ENCODE data around the gene CACNA1H. TPM values are rescaled to one million over a fixed set of nuclear protein-coding genes. Genes with fewer than 3 reads are reported as not detected.

Gene CACNA1H
- total RNA-seq, 1 donor from 2014 or later: 4.1 TPM

GRCh38 chr16:1168837-1169236 is 15.9 kb downstream of the CACNA1H start:
- no peak for DNase-seq (ENCODE audit: low spot score)
- intact Hi-C loops (cut with DNase I): no loop called here
- ATAC-seq: no peak

- intact Hi-C loops (cut with DNase I): no loop called here
- peak; percentile 26 for ATAC-seq
- DNase-seq (ENCODE audit: low spot score): no peak
These were observed 16.6 kb downstream of the CACNA1H start for GRCh38 chr16:1169285-1170075.

GRCh38 chr16:1170076-1170418 is 17.1 kb downstream of the CACNA1H start:
- intact Hi-C loops (cut with DNase I): no loop called here
- DNase-seq (ENCODE audit: low spot score): no peak
- no peak for ATAC-seq

DNA sequence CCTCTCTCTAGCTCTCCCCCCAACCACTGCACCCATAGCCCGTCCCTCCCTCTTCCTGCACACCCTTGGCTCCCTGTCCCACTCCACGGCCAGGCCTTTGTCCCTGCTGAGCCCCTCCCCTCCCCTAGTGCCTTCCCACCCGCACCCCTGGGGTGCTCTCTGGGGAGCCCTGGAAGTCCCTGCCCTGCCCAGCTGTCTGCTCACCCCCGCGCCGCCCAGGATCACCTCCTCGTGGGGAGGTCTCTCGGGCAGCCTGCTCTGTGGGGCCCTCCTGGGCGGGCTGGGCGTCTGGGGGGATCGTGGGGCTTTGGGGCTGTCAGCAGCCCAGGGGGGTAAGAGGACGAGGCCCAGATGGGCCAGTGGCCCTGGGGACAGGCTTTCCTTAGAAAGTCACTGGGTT is 18.1 kb downstream of the CACNA1H start:
- DNase-seq (ENCODE audit: low spot score): no peak
- ATAC-seq: no peak
- intact Hi-C loops (cut with DNase I): no loop called here

DNA sequence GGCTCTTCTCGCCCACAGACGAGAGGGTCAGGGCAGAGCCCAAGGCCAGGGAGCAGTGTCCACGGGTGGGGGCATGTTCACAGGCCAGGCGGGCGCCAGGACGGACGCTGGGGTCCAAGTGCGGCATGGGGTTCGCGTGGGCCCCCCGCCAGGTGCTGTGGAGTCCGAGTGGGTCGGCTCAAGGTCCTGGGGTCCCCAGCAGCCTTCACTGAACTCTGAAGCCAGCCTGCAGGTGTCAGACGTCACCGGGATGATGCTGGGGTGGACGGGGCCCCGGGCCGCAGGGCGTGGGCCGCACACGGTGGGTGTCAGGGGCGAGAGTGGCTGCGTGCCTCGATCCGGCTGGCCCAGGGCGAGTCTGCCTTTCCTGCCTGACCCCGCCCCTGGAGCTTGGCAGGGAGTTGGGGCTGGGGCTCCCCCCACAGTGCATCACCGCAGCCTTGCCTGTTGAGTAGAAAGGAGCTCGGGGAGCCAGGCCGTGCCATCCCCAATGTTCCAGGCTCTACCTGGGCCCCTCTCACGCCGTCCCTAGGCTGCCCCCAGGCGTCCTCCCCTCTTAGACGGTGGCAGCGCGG is 19.0 kb downstream of the CACNA1H start:
- intact Hi-C loops (cut with DNase I): no loop called here
- DNase-seq (ENCODE audit: low spot score) (no peak), ATAC-seq (no peak)

DNA sequence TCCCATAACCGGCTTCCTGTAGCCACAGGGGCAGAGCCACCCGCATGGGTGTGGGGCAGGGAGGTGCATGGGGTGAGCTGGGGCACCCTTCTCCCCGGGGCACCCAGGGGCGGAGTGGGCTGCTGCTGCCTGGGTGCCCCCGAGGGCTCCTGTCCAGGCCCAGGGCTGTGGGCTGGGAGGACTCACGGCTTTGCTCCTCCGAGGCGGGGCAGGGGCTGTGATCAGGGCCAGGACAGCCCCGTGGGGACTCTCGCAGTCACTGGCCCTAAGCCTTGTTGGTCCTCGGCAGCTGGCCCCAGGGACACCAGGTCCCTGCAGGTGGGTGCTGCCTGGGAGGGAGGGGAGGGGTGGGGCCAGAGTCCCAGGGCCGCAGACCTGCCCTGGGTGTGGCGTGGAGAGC is 19.7 kb downstream of the CACNA1H start:
- DNase-seq (ENCODE audit: low spot score): no peak
- intact Hi-C loops (cut with DNase I): no loop called here
- ATAC-seq: no peak

GRCh38 chr16:1173788-1174451 is 21.0 kb downstream of the CACNA1H start:
- no peak for ATAC-seq
- DNase-seq (ENCODE audit: low spot score): no peak
- intact Hi-C loops (cut with DNase I): no loop called here

DNA sequence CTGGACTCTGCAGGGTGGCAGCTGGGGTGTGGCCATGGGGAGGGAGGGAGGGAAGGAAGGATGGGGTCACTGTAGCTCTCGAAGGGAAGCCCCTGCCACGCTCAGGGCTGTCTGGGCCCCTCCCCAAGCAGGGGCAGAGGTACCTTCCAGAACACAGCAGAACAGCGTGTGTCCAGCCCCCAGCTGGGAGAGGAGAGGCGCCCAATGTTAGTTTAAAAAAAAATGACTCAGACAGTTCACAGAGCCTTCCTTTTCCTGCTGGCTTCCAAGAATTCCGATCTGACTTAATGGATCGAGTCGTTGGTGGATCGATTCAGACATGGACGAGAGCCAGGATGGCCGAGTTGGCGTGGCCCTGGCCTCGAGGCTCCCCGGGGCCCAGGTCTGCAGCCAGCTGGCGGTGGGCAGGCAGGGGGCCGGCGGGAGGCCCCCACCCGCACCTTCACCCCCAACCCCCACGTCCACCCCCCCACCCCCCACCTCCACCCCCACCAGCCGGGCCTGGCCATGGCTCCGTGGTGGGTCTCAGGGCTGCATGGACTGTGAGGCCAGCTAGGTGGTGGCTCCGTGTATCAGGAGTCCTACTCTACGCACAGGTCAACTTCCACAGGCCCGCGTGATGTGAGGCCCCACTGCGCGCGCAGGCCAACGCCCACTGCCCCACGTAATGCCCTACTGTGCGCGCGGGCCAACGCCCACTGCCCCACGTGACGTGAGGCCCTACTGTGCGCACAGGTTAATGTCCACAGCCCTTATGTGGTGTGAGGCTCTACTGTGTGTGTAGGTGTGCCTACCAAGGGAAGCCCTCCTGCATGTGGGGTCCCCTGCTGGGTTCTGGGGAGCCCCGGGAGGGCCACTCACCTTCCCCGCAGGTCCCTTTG is 21.8 kb downstream of the CACNA1H start:
- DNase-seq (ENCODE audit: low spot score) (no peak), ATAC-seq (no peak)
- intact Hi-C loops (cut with DNase I): no loop called here

GRCh38 chr16:1175566-1176279 is 22.8 kb downstream of the CACNA1H start:
- ATAC-seq (no peak), DNase-seq (ENCODE audit: low spot score) (no peak)
- intact Hi-C loops (cut with DNase I): no loop called here

- intact Hi-C loops (cut with DNase I): no loop called here
- DNase-seq (ENCODE audit: low spot score) (no peak), ATAC-seq (no peak)
These were observed 23.5 kb downstream of the CACNA1H start for GRCh38 chr16:1176280-1176897.

- no peak for ATAC-seq
- intact Hi-C loops (cut with DNase I): no loop called here
- DNase-seq (ENCODE audit: low spot score): no peak
These were observed 24.1 kb downstream of the CACNA1H start for GRCh38 chr16:1177053-1177452.

- no peak for DNase-seq (ENCODE audit: low spot score)
- intact Hi-C loops (cut with DNase I): no loop called here
- ATAC-seq: no peak
These were observed 24.8 kb downstream of the CACNA1H start for GRCh38 chr16:1177750-1178149.

GRCh38 chr16:1178295-1178910 is 25.5 kb downstream of the CACNA1H start:
- no peak for DNase-seq (ENCODE audit: low spot score)
- ATAC-seq: no peak
- intact Hi-C loops (cut with DNase I): no loop called here

GRCh38 chr16:1180549-1181403 is 27.9 kb downstream of the CACNA1H start:
- ATAC-seq: peak; percentile 17
- no peak for DNase-seq (ENCODE audit: low spot score)
- intact Hi-C loops (cut with DNase I): no loop called here

GRCh38 chr16:1181404-1182315 is 28.8 kb downstream of the CACNA1H start:
- DNase-seq (ENCODE audit: low spot score) (no peak), ATAC-seq (no peak)
- intact Hi-C loops (cut with DNase I): no loop called here

DNA sequence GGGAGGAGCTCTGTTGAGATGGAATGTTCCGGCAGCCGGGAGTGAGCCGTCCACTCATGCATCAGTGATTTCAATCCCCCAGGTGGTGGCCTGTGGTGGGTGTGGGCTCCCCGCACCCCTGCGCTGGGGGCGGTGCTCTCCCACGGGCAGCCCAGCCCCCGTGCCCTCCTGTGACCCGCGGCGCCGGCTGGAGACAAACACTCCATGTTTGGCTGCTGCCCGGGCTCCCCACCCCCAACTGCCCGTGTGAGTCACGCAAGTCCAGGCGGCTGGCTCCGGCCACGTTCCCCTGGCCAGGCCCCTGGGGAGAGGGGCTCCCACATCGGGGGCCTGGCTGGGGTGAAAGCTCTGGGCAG is 29.4 kb downstream of the CACNA1H start:
- intact Hi-C loops (cut with DNase I): no loop called here
- peak; percentile 69 for DNase-seq (ENCODE audit: low spot score)
- peak; percentile 45 for ATAC-seq
